GM19023 (cell line): ENCODE results near the gene CHMP1B.
A peak's percentile ranks its signal among the peaks of the same experiment; 100 is the strongest.

Experiments
- ATAC-seq: cut with Tn5 transposase; IDR thresholded peaks from one replicate; pipeline ENCODE4 v1.9.1; 2021; ENCODE audit warnings: mild to moderate bottlenecking, moderate library complexity; ENCODE audit not compliant: unreplicated experiment

CHMP1B gene

GRCh38 chr18:11851146-11851805 is at the start of gene CHMP1B:
CHMP1B (plus strand) TSS chr18:11851413; CDS start chr18:11851512, 99 bp downstream.
- ATAC-seq = peak; percentile 93

GRCh38 chr18:11801573-11801972 is 49.6 kb upstream of the CHMP1B start:
- ATAC-seq = no peak

- no peak for ATAC-seq
Measured at GRCh38 chr18:11802158-11802557, 49.1 kb upstream of the CHMP1B start.

GRCh38 chr18:11802586-11802985 is 48.6 kb upstream of the CHMP1B start:
- no peak for ATAC-seq

GRCh38 chr18:11807233-11807632 is 44.0 kb upstream of the CHMP1B start:
- ATAC-seq = no peak

GRCh38 chr18:11808001-11808855 is 43.0 kb upstream of the CHMP1B start:
- no peak for ATAC-seq

GRCh38 chr18:11809895-11810294 is 41.3 kb upstream of the CHMP1B start:
- ATAC-seq = no peak

- no peak for ATAC-seq
Measured at GRCh38 chr18:11810379-11810778, 40.8 kb upstream of the CHMP1B start.

- no peak for ATAC-seq
Measured at GRCh38 chr18:11811009-11811408, 40.2 kb upstream of the CHMP1B start.

GRCh38 chr18:11817229-11817628 is 34.0 kb upstream of the CHMP1B start:
- ATAC-seq = no peak

GRCh38 chr18:11818486-11819203 is 32.6 kb upstream of the CHMP1B start:
- no peak for ATAC-seq

- no peak for ATAC-seq
Measured at GRCh38 chr18:11819938-11820337, 31.3 kb upstream of the CHMP1B start.

GRCh38 chr18:11820697-11821096 is 30.5 kb upstream of the CHMP1B start:
- ATAC-seq = no peak

- no peak for ATAC-seq
Measured at GRCh38 chr18:11821208-11821607, 30.0 kb upstream of the CHMP1B start.

GRCh38 chr18:11821643-11822237 is 29.5 kb upstream of the CHMP1B start:
- ATAC-seq = no peak

- no peak for ATAC-seq
Measured at GRCh38 chr18:11823545-11823944, 27.7 kb upstream of the CHMP1B start.

- ATAC-seq = no peak
Measured at GRCh38 chr18:11826836-11827235, 24.4 kb upstream of the CHMP1B start.

GRCh38 chr18:11828786-11829432 is 22.3 kb upstream of the CHMP1B start:
- ATAC-seq = no peak

- no peak for ATAC-seq
Measured at GRCh38 chr18:11830585-11830984, 20.6 kb upstream of the CHMP1B start.

- ATAC-seq = no peak
Measured at GRCh38 chr18:11831921-11832320, 19.3 kb upstream of the CHMP1B start.

GRCh38 chr18:11834772-11835171 is 16.4 kb upstream of the CHMP1B start:
- no peak for ATAC-seq
